Activated CD4-positive, alpha-beta T cell treated with anti-CD3 and anti-CD28 coated beads, Interleukin-10, Interleukin-2, amounts not matched to agents 100 ng/mL and 50 ng/mL, durations not matched to agents 16 hours and 8 hours (primary cell): ENCODE measurements around the gene PARD3B.

Source experiments
- DNase-seq: peaks from one replicate; pipeline ENCODE4 v3.0.0-alpha.2; 2020

The PARD3B gene

DNA sequence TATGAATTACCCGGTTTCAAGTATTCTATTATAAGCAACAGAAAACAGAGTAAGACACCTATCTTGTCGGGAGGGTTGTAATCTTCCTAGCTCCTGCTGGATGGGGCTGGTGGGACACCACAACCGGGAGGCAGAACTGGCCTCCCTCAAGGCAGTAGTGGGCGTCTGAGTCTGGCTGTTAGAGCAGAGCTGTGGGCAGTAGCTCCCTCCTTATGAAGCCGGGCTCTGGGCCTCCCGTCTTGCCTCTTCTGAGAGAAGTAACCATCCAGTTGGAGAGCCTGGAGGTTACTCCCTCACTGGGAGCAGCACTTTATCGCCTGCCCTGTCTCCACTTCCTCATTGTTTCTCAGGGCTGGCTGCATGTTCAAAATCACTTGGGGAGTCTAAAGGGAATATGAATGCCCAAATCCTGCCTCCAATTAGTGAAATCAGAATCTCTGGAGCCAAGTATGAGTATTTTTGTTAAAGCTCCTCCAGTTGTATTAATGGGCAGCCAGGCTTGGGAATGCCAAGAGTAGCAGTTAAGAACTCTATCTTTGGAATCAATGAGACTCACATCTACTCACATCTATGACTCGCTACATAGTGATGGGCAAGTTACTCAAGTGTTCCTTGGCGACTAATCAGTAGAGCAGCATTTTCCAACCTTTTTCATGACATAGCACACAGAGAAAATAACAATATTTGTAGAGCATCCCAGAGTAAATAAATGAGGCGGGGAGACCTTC, 1109.8 kb downstream of the PARD3B start:
- DNase-seq: no peak

DNA sequence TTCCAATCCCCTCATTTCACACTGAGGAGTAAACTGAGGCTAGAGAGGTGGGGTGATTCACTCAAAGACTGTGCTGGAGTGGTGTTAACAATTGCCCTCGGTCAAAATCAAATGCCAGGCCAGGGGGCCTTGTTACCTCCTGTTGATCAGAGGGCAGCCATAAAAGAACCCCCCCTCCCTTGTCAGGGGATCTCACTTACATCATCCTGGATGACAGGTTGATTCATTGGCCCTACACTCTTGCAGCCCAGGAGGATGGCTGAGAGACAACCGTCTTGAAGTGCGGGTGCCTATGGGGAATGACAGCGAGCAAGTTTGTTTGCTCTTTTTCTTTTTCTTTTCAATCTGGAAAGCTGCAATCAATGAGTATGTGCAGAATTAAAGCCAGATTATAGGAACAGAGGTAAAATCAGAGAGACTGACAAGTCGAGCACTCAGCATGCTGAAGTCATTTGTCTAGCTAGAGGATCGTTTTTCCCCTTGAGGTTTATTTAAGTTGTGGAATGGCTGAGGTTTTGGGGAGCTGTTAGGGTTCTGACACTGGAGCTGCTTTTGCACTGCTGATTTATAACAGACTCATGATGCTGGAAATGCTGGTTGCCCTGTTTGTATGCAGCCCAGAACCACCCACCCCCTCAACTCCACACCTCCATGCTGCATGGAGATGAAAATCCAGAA, 1110.6 kb downstream of the PARD3B start:
- DNase-seq: no peak

DNA sequence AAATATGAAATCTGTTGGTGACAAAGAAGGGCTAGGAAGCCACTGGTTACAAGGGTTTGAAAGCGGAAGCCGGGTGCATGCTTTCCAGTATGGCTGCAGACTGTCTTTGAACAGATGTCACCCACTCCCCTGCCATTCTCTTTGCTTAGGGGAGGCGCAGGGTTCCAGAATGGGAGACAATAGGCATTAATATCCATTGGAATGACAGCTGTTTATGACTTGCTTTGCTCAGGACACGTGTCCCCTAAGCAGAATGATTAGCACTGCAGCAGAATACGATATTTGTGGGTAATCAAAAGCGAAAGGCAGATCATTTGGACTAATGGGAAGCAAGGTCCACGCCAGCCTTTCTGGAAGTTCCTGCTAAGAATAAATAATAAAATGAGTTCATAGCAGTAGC, 1111.2 kb downstream of the PARD3B start:
- no peak for DNase-seq

DNA sequence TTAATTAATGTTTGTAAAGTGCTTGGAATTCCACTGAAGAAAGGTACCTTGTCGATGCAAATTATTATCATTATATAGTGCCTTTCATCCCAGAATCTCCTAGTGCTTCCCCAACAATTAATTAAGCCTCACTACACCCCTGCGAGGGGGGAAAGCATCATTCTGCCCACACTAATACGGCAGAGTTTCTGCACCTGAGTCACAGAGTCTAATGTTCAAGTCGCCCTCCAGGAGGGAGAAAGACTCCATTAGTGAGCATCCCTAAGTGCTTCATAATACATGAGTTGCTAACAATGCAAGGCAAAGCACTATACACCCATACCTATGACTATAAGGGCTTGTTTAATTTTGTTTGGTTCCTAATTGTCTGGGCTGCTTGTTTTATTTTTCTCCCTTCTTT, 1111.7 kb downstream of the PARD3B start:
- DNase-seq: no peak

DNA sequence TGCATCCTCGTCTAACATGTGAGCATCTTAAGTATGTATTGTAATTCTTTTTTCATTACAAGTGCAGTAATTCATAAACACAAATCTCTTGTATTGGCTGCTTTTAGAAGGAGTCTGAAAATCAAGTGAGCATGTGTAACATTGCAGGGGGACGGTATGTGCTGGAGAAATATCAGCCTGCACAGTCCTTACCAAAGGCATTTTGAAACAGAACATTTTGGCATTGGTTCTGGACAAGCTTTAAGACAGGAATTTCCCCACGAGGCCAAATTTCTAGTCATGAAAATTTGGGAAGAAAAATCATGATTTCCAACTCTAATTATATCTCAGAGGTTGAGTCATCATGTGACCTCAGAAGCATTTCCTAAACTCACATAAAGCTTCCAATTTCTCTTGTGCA, 1112.3 kb downstream of the PARD3B start:
- no peak for DNase-seq

DNA sequence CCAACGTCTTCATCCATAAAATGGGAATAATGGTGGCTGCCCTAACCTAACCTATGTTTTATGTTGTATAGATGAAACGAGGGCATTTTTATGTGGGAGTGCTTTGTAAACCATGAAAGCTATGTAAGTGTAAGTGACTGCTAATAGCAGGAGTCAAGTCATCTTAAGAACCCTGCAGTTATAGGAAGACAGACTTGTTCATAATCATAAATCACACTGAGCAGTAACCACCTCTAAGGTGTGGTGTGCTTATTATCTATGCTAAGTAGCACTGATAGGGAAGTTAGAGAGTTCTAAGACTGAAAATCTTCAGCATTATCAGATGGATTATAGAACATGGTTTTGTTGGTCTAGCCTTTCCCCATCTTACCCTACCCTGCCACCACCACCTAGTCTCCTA, 1112.8 kb downstream of the PARD3B start:
- no peak for DNase-seq

DNA sequence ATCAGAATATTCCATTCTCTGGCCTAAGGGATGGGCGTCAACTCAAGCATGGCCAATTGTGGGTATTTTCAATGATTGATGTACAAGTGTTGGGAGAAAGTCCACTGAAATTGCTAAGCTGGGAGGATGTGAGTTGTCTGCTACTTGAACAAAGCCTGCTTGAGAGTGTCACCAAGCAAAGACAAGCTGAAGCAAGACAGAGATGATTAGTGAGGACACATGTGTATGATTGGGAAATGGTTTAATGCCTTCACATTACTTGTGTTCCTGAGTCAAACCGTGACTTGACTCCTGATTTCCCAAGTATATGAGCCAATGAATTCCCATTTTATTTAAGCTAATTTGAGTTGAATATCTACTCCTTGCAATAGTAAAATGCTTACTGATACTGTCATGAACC, 1113.3 kb downstream of the PARD3B start:
- no peak for DNase-seq

DNA sequence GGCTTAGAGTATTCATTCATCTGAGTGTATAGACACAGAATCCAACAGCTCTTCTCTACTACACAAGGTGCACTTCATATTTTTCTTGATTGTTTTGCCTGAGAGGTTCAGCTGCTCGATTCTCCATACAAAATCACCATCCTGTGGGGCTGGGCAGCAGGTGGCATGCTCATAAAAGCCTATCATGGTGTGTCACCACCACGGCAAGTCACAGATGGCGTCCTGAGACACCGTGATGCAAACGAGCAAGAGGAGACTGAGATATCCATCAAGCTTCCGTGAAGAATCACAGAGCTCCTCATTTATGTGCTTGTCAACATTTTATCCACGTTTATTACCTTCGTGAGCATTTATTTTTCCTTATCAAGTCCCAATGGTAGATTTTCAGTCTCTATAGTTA, 1114.6 kb downstream of the PARD3B start:
- DNase-seq: no peak

DNA sequence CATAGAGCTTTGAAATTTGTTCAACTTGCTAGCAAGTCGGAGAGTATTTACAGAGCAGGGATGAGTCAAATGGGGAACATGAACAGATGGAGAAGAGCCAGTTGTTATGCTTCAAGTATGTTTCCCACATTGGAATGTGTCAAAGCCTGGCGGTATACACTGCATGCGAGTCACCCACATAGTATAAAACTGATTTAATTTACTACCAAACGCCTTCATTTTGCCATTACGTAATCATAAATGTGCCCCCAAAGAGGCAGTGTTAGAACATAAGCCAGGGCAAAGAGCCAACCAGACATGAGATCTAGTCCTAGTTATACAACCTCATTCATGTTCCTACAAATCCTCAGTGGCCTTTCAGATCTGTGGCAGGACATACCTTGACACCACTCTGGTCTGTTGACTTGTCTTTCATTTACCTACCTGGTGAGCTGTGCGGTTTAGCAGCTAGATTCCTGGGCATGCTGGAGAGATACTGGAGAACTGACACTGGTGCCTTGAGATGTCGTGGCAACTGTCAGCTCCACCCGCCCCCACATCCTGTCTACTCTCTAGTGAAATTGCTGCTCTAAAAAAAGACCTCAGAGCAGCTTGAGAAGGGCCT, 1115.3 kb downstream of the PARD3B start:
- peak; percentile 31 for DNase-seq

DNA sequence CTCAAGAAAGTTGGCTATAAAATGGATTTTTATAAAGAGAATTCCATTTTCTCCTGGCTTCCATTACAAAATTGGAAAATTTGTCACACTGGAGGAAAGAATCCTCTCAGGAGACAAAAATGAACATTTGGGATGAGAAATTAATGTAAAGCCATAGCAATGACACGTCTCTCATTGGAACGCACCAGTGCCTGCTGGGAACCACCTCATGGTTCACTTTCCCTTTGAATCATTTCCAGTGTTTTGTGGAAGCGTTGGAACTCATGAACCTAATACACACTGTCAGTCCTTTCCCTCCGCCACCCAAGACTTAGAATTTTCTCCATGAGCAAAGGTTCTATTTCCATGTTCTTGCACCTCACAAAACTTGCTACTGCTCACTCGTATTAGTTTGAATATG, 1116.0 kb downstream of the PARD3B start:
- DNase-seq: no peak

DNA sequence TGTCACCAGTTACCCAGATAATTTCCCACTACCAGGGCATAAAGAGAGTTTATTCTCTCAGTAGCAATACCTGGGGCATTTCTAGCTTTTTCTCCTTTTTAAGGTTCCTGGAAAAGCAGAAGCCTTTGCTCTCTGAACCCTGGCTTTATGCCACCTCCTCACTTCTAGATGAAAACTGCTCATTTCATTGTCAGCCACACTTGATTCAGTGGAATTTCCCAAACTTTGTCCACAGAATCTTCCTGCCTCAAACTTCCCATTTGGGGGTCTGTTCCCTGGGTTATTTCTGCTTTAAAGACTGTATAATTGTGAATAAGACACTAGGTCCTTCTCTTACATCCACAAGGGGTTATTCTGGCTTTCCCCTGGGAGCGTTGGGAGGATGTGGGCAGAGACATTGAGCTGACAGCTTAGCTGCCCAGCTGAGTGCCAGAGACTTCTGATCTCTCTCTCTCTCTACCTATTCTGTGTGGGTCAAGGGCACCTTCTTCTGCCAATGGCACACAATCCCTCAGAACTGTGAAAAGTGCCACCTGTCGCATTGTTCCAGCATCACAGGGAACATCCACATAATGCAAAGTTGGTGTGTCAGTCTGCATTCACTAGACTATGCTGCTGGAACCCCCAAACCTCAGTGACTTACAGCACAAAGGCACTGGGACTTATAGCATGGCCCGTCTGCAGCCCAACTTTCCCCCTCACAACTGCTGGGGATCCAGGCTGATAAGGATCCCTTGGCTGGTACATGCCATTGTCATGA, 1117.1 kb downstream of the PARD3B start:
- DNase-seq: no peak

DNA sequence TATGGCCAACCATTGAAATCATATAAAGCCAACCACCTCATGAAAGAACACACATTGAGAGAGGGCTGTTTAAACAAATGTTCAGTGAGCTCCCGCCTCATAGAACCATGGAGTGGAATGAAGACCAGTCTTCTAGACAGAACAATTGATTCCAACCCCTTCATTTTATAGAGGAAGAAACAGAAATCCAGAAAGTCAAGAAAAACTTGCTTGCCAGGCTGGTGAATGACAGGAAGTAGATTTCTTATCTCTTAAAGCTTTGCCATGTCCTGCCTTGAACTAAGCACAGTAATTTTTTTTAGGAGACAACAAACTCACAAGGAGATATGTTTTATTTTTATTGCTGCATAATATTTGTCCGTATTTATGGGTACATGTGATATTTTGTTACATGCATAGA, 1120.5 kb downstream of the PARD3B start:
- no peak for DNase-seq
